GM19372 (cell line): ENCODE data around the gene BMPER.

Source experiments
- ATAC-seq: cut with Tn5 transposase; IDR thresholded peaks from one replicate; pipeline ENCODE4 v1.9.1; 2021; ENCODE audit warnings: mild to moderate bottlenecking, low read depth, moderate library complexity; ENCODE audit not compliant: unreplicated experiment

The BMPER gene

GRCh38 chr7:33961948-33962347 is 56.6 kb downstream of the BMPER start:
- no peak for ATAC-seq

GRCh38 chr7:33964417-33965182 is 59.3 kb downstream of the BMPER start:
- no peak for ATAC-seq

- ATAC-seq, result no peak
Measured at GRCh38 chr7:33965183-33965744, 59.9 kb downstream of the BMPER start.

- ATAC-seq, result no peak
Measured at GRCh38 chr7:33968591-33968990, 63.3 kb downstream of the BMPER start.

DNA sequence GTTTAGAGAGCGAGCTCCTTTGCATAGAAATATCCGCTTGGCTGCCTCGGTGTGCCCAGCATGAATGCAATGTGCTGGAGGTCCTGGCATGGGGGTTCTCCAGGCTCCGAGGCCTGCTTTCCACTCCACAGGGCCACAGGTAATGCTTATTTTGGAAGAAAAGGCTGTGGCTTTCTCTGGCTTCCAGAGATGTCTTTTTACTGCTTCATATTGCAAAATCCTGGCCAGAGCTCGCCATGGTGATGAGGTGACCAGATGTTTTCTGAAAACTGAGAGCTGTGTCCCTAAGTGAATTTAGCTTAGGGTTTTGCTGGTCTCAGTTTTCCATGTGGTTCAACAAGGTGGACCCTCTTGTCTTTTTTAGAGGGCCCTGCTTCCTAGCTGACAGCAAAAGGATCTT is 65.2 kb downstream of the BMPER start:
- no peak for ATAC-seq

DNA sequence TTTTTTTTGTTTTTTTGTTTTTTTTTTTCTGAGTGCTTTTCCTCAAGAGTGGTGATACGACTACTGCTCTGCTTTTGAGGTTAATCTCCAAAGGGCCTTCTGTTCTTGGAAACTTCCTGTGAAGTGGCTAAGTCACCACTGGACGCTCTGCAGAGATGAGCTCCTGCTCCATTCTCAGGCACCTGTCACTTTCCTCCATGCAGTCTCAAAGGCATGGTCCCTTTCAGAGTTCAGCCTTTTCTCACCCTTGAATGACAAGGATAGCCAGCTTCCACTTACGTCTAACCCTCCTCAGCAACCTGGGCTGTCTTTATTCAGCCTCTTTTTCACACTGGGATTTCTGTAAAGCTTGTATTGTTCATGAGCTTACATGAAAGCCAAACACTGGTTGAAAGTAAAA is 65.8 kb downstream of the BMPER start:
- no peak for ATAC-seq

GRCh38 chr7:33973231-33974015 is 68.1 kb downstream of the BMPER start:
- no peak for ATAC-seq

- ATAC-seq, result no peak
Measured at GRCh38 chr7:33979300-33979806, 74.0 kb downstream of the BMPER start.

GRCh38 chr7:33979807-33980355 is 74.5 kb downstream of the BMPER start:
- no peak for ATAC-seq

- ATAC-seq, result no peak
Measured at GRCh38 chr7:33981226-33981625, 75.9 kb downstream of the BMPER start.

- no peak for ATAC-seq
Measured at GRCh38 chr7:33981671-33982424, 76.5 kb downstream of the BMPER start.

DNA sequence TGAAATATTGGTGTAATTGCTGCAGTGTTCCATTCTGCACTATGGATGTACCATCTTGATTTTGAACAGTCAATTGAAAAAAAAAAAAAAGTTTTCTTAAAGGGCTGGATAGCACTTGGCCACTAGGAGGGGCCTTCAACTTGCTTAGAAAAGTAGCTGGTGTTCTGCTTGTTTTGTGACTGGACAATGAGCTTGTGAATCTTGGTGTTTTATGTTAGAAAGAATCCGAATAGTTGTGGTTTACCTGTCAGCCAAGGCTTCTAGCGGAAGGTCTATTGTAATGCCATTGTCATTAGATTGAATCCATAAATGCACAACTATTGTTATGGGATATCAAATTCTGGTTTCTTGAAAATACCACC is 77.1 kb downstream of the BMPER start:
- no peak for ATAC-seq

GRCh38 chr7:33986451-33986850 is 81.1 kb downstream of the BMPER start:
- ATAC-seq, result no peak

DNA sequence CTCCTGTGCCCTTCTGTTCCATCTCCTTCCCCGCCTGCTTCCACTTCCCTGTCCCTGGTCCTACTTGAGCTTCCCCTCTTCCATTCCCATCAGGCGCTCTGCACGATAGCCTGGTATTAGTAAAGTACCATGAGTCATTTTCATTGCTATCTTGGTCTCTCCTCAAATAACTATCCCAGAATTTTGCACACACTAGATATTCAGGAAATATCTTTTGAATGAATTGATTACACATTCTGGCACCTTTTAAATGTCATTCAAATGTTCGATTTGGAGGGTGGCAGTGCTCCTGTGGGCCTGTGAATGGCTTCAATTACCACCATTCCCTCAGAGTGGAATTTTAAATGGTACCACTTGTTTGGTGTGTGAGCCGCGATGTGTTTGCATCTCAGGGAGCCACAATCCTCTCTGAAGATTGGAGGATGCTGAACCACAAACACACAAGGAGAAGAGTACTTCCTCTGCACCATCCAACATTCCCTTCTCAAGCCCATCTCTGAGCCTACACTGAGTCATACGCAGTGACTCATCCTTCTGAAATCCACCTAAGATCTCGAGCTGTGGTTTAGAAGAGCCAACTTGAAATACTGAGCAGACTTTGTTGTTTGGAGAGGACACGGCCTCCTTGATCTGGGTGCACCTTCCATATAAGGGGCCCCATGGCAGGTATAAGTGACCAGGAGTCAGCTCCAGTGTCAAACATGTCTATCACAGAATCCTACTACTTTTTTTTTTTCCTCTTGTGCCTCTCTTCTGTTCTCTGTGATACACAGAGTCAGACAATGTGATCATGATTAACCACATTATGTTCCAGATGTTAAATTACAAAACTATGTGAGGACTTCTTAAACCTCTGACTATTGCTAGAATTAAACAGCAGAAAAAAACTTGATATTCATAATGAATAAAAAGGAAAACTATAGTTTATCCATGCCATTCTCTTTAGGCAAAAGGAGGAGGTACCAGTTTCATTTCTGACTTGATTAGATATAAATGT is 81.9 kb downstream of the BMPER start:
- no peak for ATAC-seq

- no peak for ATAC-seq
Measured at GRCh38 chr7:33996899-33997298, 91.6 kb downstream of the BMPER start.

GRCh38 chr7:33998476-33998875 is 93.1 kb downstream of the BMPER start:
- ATAC-seq, result no peak

GRCh38 chr7:34011017-34011695 is 105.8 kb downstream of the BMPER start:
- ATAC-seq, result no peak

DNA sequence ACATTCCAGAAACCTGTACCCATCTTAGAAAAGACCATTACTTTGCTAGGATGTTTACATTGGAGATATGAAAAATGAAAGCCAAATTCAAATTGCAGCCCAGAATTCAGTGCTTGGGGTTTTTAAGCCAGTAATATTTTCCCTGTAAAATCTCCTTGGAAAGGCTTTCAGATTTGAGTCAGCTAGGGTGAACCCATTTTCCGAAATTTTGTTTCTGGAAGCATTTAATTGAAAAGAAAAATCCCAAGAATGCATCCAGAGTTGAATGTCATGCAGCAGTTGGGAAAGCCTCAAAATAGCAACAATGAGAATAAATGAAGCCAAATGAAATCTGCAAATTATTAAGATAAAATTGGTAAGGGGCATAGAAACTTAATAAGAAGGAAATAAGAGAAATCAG is 106.4 kb downstream of the BMPER start:
- ATAC-seq, result no peak

DNA sequence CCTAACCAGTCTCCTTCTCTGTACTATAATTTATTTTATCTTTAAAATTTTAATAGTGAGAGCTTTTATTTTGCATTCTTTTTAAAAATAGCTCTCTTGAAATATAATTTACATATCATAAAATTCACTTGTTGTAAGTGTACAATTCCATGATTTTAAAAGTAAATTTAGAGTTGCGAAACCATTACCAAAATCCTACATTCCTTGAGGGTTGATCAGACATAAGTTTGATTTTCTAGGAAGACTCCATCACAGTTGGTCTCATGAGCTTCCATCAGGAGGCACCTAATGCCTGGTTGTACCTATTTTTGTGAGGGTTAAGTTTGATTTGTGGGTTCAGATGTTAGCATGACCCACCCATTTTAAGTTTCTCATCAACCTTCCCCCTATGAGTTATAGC is 108.1 kb downstream of the BMPER start:
- ATAC-seq, result no peak
